ENCODE results near the gene NELL2.
A peak's percentile ranks its signal among the peaks of the same experiment; 100 is the strongest.
"Not testable (repeated sequence)": the region's sequence is repeated elsewhere in the genome, so short reads cannot be mapped to it uniquely, and the experiment has no call there.

NELL2 gene

DNA sequence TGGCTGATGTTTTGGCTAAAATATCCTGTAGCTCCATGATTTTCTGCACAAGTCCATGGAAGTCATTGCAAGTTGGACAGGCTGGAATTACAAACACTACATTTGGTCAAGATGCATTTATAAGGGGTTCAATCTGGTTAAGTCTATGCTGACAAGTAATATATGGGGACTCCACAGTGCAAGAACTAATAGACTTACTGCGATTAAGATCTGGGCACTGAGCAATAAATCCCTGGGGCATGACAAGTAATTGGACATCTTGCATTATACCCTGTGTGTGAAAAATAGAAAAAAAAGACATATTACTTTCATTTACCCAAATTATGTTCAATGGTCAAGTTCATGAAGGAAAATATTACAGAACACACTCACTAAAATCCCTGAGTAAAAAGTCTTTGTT is 99.1 kb downstream of the NELL2 start:
- Histone ChIP-seq H3K9ac (ENCODE audit: low read depth, low read length) (no peak overlapping the region), H3K27ac (ENCODE audit: low read depth, low read length) (no peak overlapping the region), H3K36me3 (ENCODE audit: insufficient read depth, low read length) (peaks cover 5% of the 10 kb centered on the region; the same call in 1 of the 2 replicates), H3K4me1 (ENCODE audit: insufficient read depth, low read length) (peaks cover 6% of the 10 kb centered on the region; the same call in 1 of the 2 replicates), H3K4me3 (ENCODE audit: low read length) (no peak overlapping the region), H3K27me3 (ENCODE audit: insufficient read depth, low read length) (no peaks in the 10 kb centered on the region), H3K9me3 (ENCODE audit: insufficient read depth, low read depth, low read length) (peaks cover 4% of the 10 kb centered on the region; the same call in 1 of the 2 replicates)
- WGBS, result 100% methylated on average over 1 of the region's 1 CpG

DNA sequence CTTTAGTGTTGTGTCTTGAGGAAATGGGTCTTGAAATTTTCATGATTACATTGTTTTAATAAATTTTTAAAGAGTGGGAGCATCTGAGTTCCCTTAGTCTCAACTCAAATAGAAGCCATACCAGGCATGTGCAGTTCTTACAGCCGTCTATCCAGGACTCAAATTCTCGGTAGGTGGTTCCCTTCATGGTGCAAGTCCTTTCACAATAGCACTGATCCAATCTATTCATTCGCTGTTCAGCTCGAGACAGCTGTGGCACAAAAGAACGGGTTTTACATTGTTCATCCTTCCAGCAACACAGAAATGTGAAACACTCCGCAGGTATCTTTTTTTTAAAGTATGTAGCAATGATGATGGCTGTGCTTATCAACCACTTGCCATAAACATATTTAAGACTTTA is 100.2 kb downstream of the NELL2 start:
- H3K27me3 ChIP-seq (ENCODE audit: insufficient read depth, low read length), result no peaks in the 10 kb centered on the region
- WGBS, result 90% methylated on average over 5 of the region's 6 CpGs
- H3K4me3 ChIP-seq (ENCODE audit: low read length), result no peak overlapping the region
- H3K27ac ChIP-seq (ENCODE audit: low read depth, low read length), result no peak overlapping the region
- H3K9me3 ChIP-seq (ENCODE audit: insufficient read depth, low read depth, low read length), result no peaks in the 10 kb centered on the region
- H3K4me1 ChIP-seq (ENCODE audit: insufficient read depth, low read length), result peaks cover 16% of the 10 kb centered on the region
- peaks cover 5% of the 10 kb centered on the region; the same call in 1 of the 2 replicates for H3K36me3 ChIP-seq (ENCODE audit: insufficient read depth, low read length)
- no peak overlapping the region for H3K9ac ChIP-seq (ENCODE audit: low read depth, low read length)

DNA sequence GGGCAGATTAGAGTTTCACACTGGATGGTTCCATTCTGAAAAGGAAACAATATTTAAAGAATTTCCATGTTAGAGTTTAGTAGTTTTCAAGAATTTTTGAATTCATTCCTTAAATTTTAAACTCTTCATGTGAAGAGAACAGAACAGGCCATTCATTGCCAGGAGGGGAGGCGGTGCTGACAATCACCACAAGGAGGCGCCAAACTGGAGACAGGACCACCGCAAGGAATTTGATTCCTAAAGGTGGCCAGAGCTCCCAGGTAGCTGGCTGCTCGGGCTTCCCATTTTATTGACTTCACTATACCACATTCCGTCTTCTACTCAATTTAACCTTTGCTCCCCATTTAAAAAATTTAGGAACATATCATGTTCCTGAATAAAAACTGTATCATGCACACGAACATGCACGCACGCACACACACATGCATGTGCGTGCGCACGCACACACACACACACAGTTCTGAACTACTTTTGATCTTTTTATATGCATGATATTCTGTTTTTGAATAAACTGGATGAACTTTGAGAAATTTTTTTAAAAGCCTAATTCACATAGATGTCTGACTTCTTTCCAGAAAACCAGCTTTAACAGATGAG is 101.2 kb downstream of the NELL2 start:
- Histone ChIP-seq H3K9ac (ENCODE audit: low read depth, low read length) (no peak overlapping the region), H3K9me3 (ENCODE audit: insufficient read depth, low read depth, low read length) (no peaks in the 10 kb centered on the region), H3K27me3 (ENCODE audit: insufficient read depth, low read length) (no peaks in the 10 kb centered on the region), H3K36me3 (ENCODE audit: insufficient read depth, low read length) (peaks cover 5% of the 10 kb centered on the region; the same call in 1 of the 2 replicates), H3K4me1 (ENCODE audit: insufficient read depth, low read length) (peaks cover 22% of the 10 kb centered on the region), H3K27ac (ENCODE audit: low read depth, low read length) (no peak overlapping the region), H3K4me3 (ENCODE audit: low read length) (no peak overlapping the region)
- WGBS, result 72% methylated on average over 11 of the region's 11 CpGs

DNA sequence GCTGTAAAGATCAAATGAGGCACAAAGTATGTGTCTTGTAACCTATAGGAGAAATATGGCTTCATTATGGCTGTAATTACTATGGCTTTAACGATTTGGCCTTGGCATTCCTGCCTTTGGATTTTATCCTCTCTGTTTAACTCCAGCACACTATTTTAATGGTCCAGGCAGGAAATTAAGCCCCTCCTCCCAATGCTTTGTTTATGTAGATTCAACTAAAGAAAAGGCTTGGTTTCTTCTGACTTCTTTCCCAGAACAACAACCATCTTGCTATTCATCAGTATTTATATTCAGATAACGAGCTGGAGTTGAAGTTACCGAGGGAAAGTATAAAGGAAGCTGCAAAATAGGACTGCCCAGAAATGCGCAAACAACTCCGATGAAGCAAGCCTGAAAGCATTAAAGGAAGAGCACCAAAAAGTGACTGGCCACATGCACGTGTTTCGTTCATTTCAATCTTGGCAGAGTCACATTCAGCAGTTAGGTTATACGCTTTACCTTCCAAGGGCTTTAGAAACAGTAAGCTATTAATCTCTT is 104.6 kb downstream of the NELL2 start:
- Histone ChIP-seq H3K9ac (ENCODE audit: low read depth, low read length) (no peak overlapping the region), H3K4me1 (ENCODE audit: insufficient read depth, low read length) (peaks cover 25% of the 10 kb centered on the region), H3K27me3 (ENCODE audit: insufficient read depth, low read length) (no peaks in the 10 kb centered on the region), H3K36me3 (ENCODE audit: insufficient read depth, low read length) (no peaks in the 10 kb centered on the region; the same call in 1 of the 2 replicates), H3K4me3 (ENCODE audit: low read length) (no peak overlapping the region), H3K9me3 (ENCODE audit: insufficient read depth, low read depth, low read length) (no peaks in the 10 kb centered on the region), H3K27ac (ENCODE audit: low read depth, low read length) (peak overlapping the region; percentile 5; the same call in 1 of the 2 replicates)
- WGBS, result 75% methylated on average over 8 of the region's 8 CpGs

DNA sequence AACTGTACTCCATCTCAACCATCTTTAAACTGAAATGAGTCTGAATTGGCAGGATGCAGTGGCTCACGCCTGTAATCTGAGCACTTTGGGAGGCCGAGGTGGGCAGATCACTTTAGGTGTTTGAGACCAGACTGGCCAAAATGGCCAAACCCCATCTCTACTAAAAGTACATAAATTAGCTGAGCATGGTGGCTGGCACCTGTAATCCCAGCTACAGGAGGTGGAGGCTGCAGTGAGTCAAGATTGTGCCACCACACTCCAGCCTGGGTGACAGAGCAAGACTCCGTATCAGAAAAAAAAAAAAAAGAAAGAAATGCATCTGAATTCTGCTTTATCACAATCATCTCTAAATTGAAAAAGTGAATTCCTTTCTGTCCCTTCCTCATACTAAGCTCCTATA is 110.3 kb downstream of the NELL2 start:
- Histone ChIP-seq H3K27me3 (ENCODE audit: insufficient read depth, low read length) (no peaks in the 10 kb centered on the region), H3K4me3 (ENCODE audit: low read length) (no peak overlapping the region), H3K9me3 (ENCODE audit: insufficient read depth, low read depth, low read length) (no peaks in the 10 kb centered on the region), H3K4me1 (ENCODE audit: insufficient read depth, low read length) (peaks cover 41% of the 10 kb centered on the region), H3K9ac (ENCODE audit: low read depth, low read length) (no peak overlapping the region), H3K27ac (ENCODE audit: low read depth, low read length) (no peak overlapping the region), H3K36me3 (ENCODE audit: insufficient read depth, low read length) (no peaks in the 10 kb centered on the region)
- 93% methylated on average over 3 of the region's 3 CpGs for WGBS

DNA sequence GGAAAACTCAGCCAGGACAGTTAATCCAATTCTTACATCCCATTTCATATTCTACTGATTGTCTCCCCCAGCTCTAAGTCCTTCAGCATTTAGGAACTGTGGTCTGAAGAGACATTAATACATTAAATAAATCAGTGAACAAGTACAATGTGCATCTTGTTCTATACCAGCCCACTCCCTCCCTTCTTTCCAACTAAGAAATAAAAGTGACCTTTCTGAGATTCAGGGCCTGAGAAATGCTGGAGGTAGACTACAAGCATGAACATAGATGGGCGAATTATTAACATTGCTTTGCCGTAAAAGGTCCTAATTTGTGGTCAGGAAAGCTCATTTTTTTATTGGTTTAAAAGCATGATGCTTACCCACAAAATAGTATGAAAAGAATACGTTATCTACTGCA is 113.1 kb downstream of the NELL2 start:
- H3K36me3 ChIP-seq (ENCODE audit: insufficient read depth, low read length), result no peaks in the 10 kb centered on the region
- H3K27ac ChIP-seq (ENCODE audit: low read depth, low read length), result no peak overlapping the region
- no peaks in the 10 kb centered on the region for H3K27me3 ChIP-seq (ENCODE audit: insufficient read depth, low read length)
- no peak overlapping the region for H3K4me3 ChIP-seq (ENCODE audit: low read length)
- WGBS, result 94% methylated on average over 2 of the region's 3 CpGs
- no peak overlapping the region for H3K9ac ChIP-seq (ENCODE audit: low read depth, low read length)
- peaks cover 36% of the 10 kb centered on the region for H3K4me1 ChIP-seq (ENCODE audit: insufficient read depth, low read length)
- H3K9me3 ChIP-seq (ENCODE audit: insufficient read depth, low read depth, low read length), result no peaks in the 10 kb centered on the region

DNA sequence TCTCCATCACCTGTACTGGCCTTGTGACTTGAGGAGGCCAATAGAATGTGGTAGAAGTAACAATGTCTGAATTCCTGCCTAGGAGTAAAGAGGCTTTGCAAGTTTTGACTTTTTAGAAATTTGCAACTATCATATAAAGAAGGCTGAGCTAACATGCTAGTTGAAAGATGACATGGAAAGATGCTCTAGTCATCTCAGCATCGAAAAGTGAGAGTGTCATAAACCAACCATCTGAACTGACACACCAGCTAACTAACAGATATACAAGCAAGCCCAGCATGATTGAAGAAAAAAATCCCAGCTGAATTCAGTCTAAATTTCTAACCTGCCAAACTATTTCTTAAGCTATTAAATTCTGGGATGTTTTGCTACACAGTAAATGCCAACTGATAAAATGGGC is 116.8 kb downstream of the NELL2 start:
- 95% methylated on average over 1 of the region's 1 CpG for WGBS

DNA sequence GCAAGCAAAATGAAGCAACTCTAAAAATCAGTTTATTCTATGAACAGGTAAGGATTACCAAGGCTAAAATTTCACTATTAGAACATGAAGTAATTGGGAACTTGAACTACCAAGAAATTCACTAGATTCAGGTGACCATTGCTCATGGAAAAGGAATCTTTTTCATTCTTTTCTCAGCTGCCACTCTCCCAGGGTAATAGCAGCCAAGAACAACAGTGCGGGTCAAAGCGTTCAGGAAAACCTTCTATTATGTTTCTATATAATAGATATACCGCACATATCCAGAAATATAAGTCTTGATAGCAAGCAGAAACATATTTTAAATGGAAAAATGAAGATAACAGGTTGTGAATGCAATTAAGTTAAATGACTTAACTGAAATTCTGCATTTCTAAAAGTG is 125.6 kb downstream of the NELL2 start:
- Histone ChIP-seq H3K27ac (ENCODE audit: low read depth, low read length) (no peak overlapping the region), H3K36me3 (ENCODE audit: insufficient read depth, low read length) (no peaks in the 10 kb centered on the region), H3K9ac (ENCODE audit: low read depth, low read length) (no peak overlapping the region), H3K4me1 (ENCODE audit: insufficient read depth, low read length) (no peaks in the 10 kb centered on the region), H3K4me3 (ENCODE audit: low read length) (no peak overlapping the region), H3K9me3 (ENCODE audit: insufficient read depth, low read depth, low read length) (no peaks in the 10 kb centered on the region), H3K27me3 (ENCODE audit: insufficient read depth, low read length) (no peaks in the 10 kb centered on the region)
- 82% methylated on average over 2 of the region's 3 CpGs for WGBS

More for the DNA sequence above, 116.8 kb downstream of the NELL2 start:
- Histone ChIP-seq H3K27ac (ENCODE audit: low read depth, low read length) (no peak overlapping the region), H3K4me1 (ENCODE audit: insufficient read depth, low read length) (peaks cover 22% of the 10 kb centered on the region), H3K36me3 (ENCODE audit: insufficient read depth, low read length) (no peaks in the 10 kb centered on the region), H3K4me3 (ENCODE audit: low read length) (no peak overlapping the region), H3K27me3 (ENCODE audit: insufficient read depth, low read length) (no peaks in the 10 kb centered on the region), H3K9me3 (ENCODE audit: insufficient read depth, low read depth, low read length) (no peaks in the 10 kb centered on the region), H3K9ac (ENCODE audit: low read depth, low read length) (no peak overlapping the region)

DNA sequence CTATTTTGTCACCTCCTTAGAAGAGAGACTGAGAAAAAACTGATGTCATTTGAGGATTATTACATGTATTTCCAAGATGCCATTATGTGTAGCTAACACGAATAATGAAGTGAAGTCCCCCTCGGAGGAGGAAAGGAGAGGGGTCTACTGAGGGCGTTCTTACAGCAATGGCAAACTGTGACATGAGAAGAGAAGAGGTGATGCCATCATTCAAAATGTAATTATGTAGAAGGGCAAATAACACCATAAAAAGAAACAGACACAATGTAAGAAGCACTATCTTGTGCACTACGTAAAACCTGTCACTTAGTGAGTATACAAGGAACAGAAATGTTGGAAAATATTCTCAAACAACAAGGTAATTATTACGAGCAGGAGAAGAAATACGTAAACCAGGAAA is 126.5 kb downstream of the NELL2 start:
- H3K9me3 ChIP-seq (ENCODE audit: insufficient read depth, low read depth, low read length), result no peaks in the 10 kb centered on the region
- no peak overlapping the region for H3K9ac ChIP-seq (ENCODE audit: low read depth, low read length)
- H3K4me1 ChIP-seq (ENCODE audit: insufficient read depth, low read length), result no peaks in the 10 kb centered on the region
- 92% methylated on average over 5 of the region's 6 CpGs for WGBS
- H3K27ac ChIP-seq (ENCODE audit: low read depth, low read length), result no peak overlapping the region
- no peaks in the 10 kb centered on the region for H3K36me3 ChIP-seq (ENCODE audit: insufficient read depth, low read length)
- H3K27me3 ChIP-seq (ENCODE audit: insufficient read depth, low read length), result no peaks in the 10 kb centered on the region
- no peak overlapping the region for H3K4me3 ChIP-seq (ENCODE audit: low read length)

DNA sequence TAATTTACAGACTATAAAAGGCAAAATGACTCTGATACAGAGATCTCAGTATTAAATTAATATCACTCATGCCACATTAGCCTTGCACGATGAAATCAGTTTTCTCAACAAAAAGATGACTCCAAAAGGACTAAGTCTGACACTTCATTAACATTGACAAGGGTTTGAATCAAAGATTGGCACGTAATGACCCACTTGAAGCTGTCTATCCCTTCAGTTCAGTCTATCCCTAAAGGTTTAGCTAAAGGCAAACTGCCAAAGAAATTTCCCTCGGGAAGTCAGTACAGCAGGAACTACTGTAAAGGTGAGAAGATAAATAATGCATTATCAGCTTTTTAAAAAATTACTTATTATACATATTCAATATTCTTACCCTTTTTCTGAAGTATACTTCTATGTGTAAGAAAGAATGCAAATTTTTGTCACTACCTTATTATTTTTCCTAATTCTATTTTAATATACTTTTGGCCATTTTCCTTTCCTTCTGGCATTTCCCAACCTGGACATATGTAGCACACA is 127.1 kb downstream of the NELL2 start:
- Histone ChIP-seq H3K4me1 (ENCODE audit: insufficient read depth, low read length) (no peaks in the 10 kb centered on the region), H3K27me3 (ENCODE audit: insufficient read depth, low read length) (no peaks in the 10 kb centered on the region), H3K36me3 (ENCODE audit: insufficient read depth, low read length) (no peaks in the 10 kb centered on the region), H3K9ac (ENCODE audit: low read depth, low read length) (no peak overlapping the region), H3K9me3 (ENCODE audit: insufficient read depth, low read depth, low read length) (no peaks in the 10 kb centered on the region), H3K27ac (ENCODE audit: low read depth, low read length) (no peak overlapping the region), H3K4me3 (ENCODE audit: low read length) (no peak overlapping the region)
- 93% methylated on average over 2 of the region's 3 CpGs for WGBS

DNA sequence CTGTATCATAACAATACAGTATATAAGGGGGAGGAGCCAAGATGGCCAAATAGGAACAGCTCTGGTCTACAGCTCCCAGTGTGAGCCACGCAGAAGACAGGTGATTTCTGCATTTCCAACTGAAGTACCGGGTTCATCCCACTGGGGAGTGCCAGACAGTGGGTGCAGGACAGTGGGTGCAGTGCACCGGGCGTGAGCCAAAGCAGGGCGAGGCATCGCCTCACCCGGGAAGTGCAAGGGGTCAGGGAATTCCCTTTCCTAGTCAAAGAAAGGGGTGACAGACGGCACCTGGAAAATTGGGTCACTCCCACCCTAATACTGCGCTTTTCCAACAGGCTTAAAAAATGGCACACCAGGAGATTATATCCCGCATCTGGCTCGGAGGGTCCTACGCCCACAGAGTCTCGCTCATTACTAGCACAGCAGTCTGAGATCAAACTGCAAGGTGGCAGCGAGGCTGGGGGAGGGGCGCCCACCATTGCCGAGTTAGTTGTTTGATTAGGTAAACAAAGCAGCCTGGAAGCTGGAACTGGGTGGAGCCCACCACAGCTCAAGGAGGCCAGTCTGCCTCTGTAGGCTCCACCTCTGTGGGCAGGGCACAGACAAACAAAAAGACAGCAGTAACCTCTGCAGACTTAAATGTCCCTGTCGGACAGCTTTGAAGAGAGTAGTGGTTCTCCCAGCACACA is 134.7 kb downstream of the NELL2 start:
- 96% methylated on average over 16 of the region's 17 CpGs for WGBS
- H3K9ac ChIP-seq (ENCODE audit: low read depth, low read length); H3K4me3 ChIP-seq (ENCODE audit: low read length); H3K36me3 ChIP-seq (ENCODE audit: insufficient read depth, low read length); H3K27ac ChIP-seq (ENCODE audit: low read depth, low read length); H3K4me1 ChIP-seq (ENCODE audit: insufficient read depth, low read length); H3K27me3 ChIP-seq (ENCODE audit: insufficient read depth, low read length): not testable (repeated sequence)
- peaks cover 17% of the 10 kb centered on the region for H3K9me3 ChIP-seq (ENCODE audit: insufficient read depth, low read depth, low read length)

Measured in HUES64 (cell line).